Vagina (tissue), 2 donors: ENCODE results near the gene OTUB1. TPM values are rescaled to one million over a fixed set of nuclear protein-coding genes. Genes with fewer than 3 reads are reported as not detected.

Experiments used
- DNase-seq, 2 donors: peaks; one replicate each; pipeline ENCODE4 v3.0.0-alpha.2; 2017; ENCODE audit errors: extremely low spot score in 2 of 2
- H3K27ac ChIP-seq: fragments of 200-600 bp; sonication (generic); one replicate; pipeline ENCODE4 v1.5.1; 2019
- H3K27me3 ChIP-seq: fragments of 200-600 bp; sonication (generic); one replicate; pipeline ENCODE4 v1.5.1; 2019
- H3K36me3 ChIP-seq, 2 donors: fragments of 200-600 bp; sonication (generic); one replicate each; pipeline ENCODE4 v1.5.1; 2017 to 2019
- H3K4me1 ChIP-seq: fragments of 200-600 bp; sonication (generic); one replicate; pipeline ENCODE4 v1.5.1; 2019
- H3K4me3 ChIP-seq, 2 donors: fragments of 200-600 bp; sonication (generic); 1 replicate in 1 of 2; 2 replicates in 1 of 2; pipeline ENCODE4 v1.5.1; 2016 to 2019
- H3K9me3 ChIP-seq: fragments of 200-600 bp; sonication (generic); one replicate; pipeline ENCODE4 v1.5.1; 2019
- POLR2A ChIP-seq, 2 donors: fragments of 450-650 bp; IDR thresholded peaks; one replicate each; pipeline ENCODE4 v1.6.1; 2017; ENCODE audit warnings: antibody characterized with exemption in 2 of 2, mild to moderate bottlenecking in 2 of 2, moderate library complexity in 2 of 2
- POLR2AphosphoS5 ChIP-seq, 2 donors: sonication (generic); formaldehyde crosslinking; IDR thresholded peaks; one replicate each; pipeline ENCODE4 v1.9.0; 2017; ENCODE audit warnings: antibody characterized with exemption in 2 of 2, mild to moderate bottlenecking in 2 of 2, low read depth in 1 of 2; ENCODE audit not compliant: insufficient read depth in 1 of 2
- intact Hi-C: fragments of 100-400 bp; cut with DNase I; formaldehyde crosslinking; loops from one replicate; pipeline ENCODE4 v1.15.1; 2023
- total RNA-seq: library from RNA; depleted of rRNA; stranded (reverse); fragments of >200 nt; gene quantifications from one replicate; pipeline ENCODE4 v1.2.3, GENCODE V29; 2016
- TF ChIP-seq, protein P1 (sequence below), 3 experiments: fragments of 450-650 bp in 2 of 3; fragments of 200-600 bp in 1 of 3; sonication (generic) in 1 of 3; IDR thresholded peaks; one replicate each; pipeline ENCODE4 v1.5.1; 2017 to 2019; ENCODE audit warnings: antibody characterized with exemption in 3 of 3, mild to moderate bottlenecking in 2 of 3, moderate library complexity in 2 of 3

Gene OTUB1
- total RNA-seq, 1 donor from 2014 or later, result 85.0 TPM

GRCh38 chr11:64035081-64035524, 48.9 kb downstream of the OTUB1 start:
- Histone ChIP-seq H3K36me3 (no peaks in the 10 kb centered on the region), H3K27me3 (no peaks in the 10 kb centered on the region), H3K27ac (no peak overlapping the region), H3K4me1 (peaks cover 19% of the 10 kb centered on the region), H3K9me3 (no peaks in the 10 kb centered on the region), H3K4me3 (peak overlapping the region; percentile 21 to 53)
- TF ChIP-seq POLR2AphosphoS5 (IDR thresholded peaks at IDR 0.05; ENCODE audit: insufficient read depth in 1 of 2, low read depth in 1 of 2) (no peak), POLR2A (IDR thresholded peaks at IDR 0.05) (no peak)
- TF ChIP-seq, protein P1, sequence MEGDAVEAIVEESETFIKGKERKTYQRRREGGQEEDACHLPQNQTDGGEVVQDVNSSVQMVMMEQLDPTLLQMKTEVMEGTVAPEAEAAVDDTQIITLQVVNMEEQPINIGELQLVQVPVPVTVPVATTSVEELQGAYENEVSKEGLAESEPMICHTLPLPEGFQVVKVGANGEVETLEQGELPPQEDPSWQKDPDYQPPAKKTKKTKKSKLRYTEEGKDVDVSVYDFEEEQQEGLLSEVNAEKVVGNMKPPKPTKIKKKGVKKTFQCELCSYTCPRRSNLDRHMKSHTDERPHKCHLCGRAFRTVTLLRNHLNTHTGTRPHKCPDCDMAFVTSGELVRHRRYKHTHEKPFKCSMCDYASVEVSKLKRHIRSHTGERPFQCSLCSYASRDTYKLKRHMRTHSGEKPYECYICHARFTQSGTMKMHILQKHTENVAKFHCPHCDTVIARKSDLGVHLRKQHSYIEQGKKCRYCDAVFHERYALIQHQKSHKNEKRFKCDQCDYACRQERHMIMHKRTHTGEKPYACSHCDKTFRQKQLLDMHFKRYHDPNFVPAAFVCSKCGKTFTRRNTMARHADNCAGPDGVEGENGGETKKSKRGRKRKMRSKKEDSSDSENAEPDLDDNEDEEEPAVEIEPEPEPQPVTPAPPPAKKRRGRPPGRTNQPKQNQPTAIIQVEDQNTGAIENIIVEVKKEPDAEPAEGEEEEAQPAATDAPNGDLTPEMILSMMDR (IDR thresholded peaks at IDR 0.05), result no peak
- intact Hi-C loops, result no loop called here
- DNase-seq, result no peak

DNA sequence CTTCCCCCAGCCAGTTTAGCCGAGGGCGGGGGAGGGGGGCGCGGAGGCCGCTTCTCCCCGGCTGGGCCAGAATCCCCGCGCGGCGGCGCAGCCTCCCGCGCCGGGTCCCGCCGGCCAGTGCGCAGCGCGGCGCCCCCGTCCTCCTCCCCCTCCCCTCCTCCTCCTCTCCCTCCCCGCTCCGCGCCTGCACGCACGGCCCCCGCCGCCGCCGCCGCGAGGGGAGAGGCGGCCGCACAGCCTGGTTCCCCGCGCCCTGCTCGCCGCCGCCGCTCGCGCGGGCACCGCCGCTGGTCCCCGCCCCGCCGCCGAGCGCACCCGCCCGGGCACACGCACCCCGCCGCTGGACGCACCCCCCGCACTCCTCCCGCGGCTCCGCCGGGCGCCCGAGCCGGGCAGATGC, 49.3 kb downstream of the OTUB1 start, which contains the start of gene FLRT1:
Gene FLRT1, plus strand, starts transcription at position 356 of the 400 bp plus-strand sequence. CDS start 80,337 bp downstream, outside the sequence.
- Histone ChIP-seq H3K36me3 (no peaks in the 10 kb centered on the region), H3K4me3 (peak within 1 kb of the TSS; percentile 53 to 54), H3K9me3 (no peaks in the 10 kb centered on the region), H3K27ac (peak within 1 kb of the TSS; percentile 46), H3K27me3 (no peaks in the 10 kb centered on the region), H3K4me1 (peaks cover 19% of the 10 kb centered on the region)
- TF ChIP-seq, protein P1 (IDR thresholded peaks at IDR 0.05), result no peak
- no peak for DNase-seq
- intact Hi-C loops, result no loop called here

GRCh38 chr11:64036087-64037026, 50.1 kb downstream of the OTUB1 start:
- no peaks in the 10 kb centered on the region for H3K27me3 ChIP-seq
- TF ChIP-seq, protein P1 (IDR thresholded peaks at IDR 0.05), result no peak
- TF ChIP-seq POLR2AphosphoS5 (IDR thresholded peaks at IDR 0.05; ENCODE audit: insufficient read depth in 1 of 2, low read depth in 1 of 2) (peak in 1 of 2 donors; percentile 17), POLR2A (IDR thresholded peaks at IDR 0.05) (no peak)
- H3K27ac ChIP-seq, result peak overlapping the region; percentile 46
- H3K4me1 ChIP-seq, result peaks cover 19% of the 10 kb centered on the region
- no peaks in the 10 kb centered on the region for H3K9me3 ChIP-seq
- DNase-seq, result no peak
- intact Hi-C loops, result no loop called here
- H3K4me3 ChIP-seq, result peak overlapping the region; percentile 53 to 54
- no peaks in the 10 kb centered on the region for H3K36me3 ChIP-seq

GRCh38 chr11:64037027-64037634, 50.9 kb downstream of the OTUB1 start:
- Histone ChIP-seq H3K4me3 (peak overlapping the region; percentile 53 to 54), H3K27me3 (no peaks in the 10 kb centered on the region), H3K4me1 (peaks cover 19% of the 10 kb centered on the region), H3K9me3 (no peaks in the 10 kb centered on the region), H3K27ac (peak overlapping the region; percentile 46), H3K36me3 (no peaks in the 10 kb centered on the region)
- intact Hi-C loops, result no loop called here
- TF ChIP-seq, protein P1 (IDR thresholded peaks at IDR 0.05), result no peak
- TF ChIP-seq POLR2A (IDR thresholded peaks at IDR 0.05), result no peak
- no peak for TF ChIP-seq POLR2AphosphoS5 (IDR thresholded peaks at IDR 0.05; ENCODE audit: insufficient read depth in 1 of 2, low read depth in 1 of 2)
- DNase-seq, result no peak
